Left lung (tissue), 10 donors: ENCODE results near the gene PLIN5. TPM values are rescaled to one million over a fixed set of nuclear protein-coding genes. Genes with fewer than 3 reads are reported as not detected.

Source experiments
- ATAC-seq: fragments of 200-7000 bp; cut with Tn5 transposase; one replicate; pipeline ENCODE4 v1.9.1; 2020; ENCODE audit warnings: moderate library complexity
- DNase-seq, 4 donors: peaks; one replicate each; pipeline ENCODE4 v3.0.0-alpha.2; 2013 to 2020
- H3K27ac ChIP-seq, 2 donors: fragments of 200-600 bp; sonication (generic) in 1 of 2; one replicate each; pipeline versions ENCODE4 v1.5.0 to v1.8.0; 2020 to 2021
- H3K27me3 ChIP-seq, 2 donors: fragments of 200-600 bp; sonication (generic) in 1 of 2; one replicate each; pipeline versions ENCODE4 v1.5.0 to v1.8.0; 2020 to 2021
- H3K36me3 ChIP-seq, 2 donors: fragments of 200-600 bp; sonication (generic) in 1 of 2; one replicate each; pipeline versions ENCODE4 v1.5.0 to v1.8.0; 2020 to 2021
- H3K4me1 ChIP-seq, 2 donors: fragments of 200-600 bp; one replicate each; pipeline ENCODE4 v1.8.0; 2021
- H3K4me3 ChIP-seq, 2 donors: fragments of 200-600 bp; sonication (generic) in 1 of 2; one replicate each; pipeline versions ENCODE4 v1.5.0 to v1.8.0; 2020 to 2021; ENCODE audit warnings: mild to moderate bottlenecking in 1 of 2
- H3K9me3 ChIP-seq, 2 donors: fragments of 200-600 bp; sonication (generic) in 1 of 2; one replicate each; pipeline versions ENCODE4 v1.5.0 to v1.8.0; 2020 to 2021
- intact Hi-C, 2 donors: fragments of 100-400 bp; cut with DNase I; formaldehyde crosslinking; loops; one replicate each; pipeline versions ENCODE4 v1.11.2 to v1.14.2; 2022
- polyA plus RNA-seq, 6 donors: library from polyadenylated mRNA; unstranded; fragments of 120-200 nt; gene quantifications; one replicate each; pipeline ENCODE4 v1.2.1, GENCODE V29; 2013; ENCODE audit not compliant: insufficient read length in 6 of 6
- total RNA-seq, 2 donors: library from RNA; stranded (reverse); fragmentation: NEBNext Ultra II Directional; extraction: Animal tissue kit (Norgen Biotek cat#: 25700); gene quantifications; one replicate each; pipeline ENCODE4 v1.2.1, GENCODE V29; 2021
- TF ChIP-seq, protein P1 (sequence below), 2 donors: fragments of 200-600 bp; sonication (generic) in 1 of 2; IDR thresholded peaks; one replicate each; pipeline versions ENCODE4 v1.5.0 to v1.8.0; 2021; ENCODE audit warnings: antibody characterized with exemption in 2 of 2
- donor health status: DM: no; HTN: yes; CAD: no.
- donor health status: DM: no; HTN: no; CAD: no.

The PLIN5 gene
- total and polyA plus RNA-seq, 8 donors: 1.8 to 15.9 (median 2.4) TPM

GRCh38 chr19:4577020-4577782, 42.2 kb upstream of the PLIN5 start:
- Histone ChIP-seq H3K36me3 (no peaks in the 10 kb centered on the region), H3K27ac (no peak overlapping the region), H3K4me1 (peaks cover 5 to 6% of the 10 kb centered on the region in 2 donors), H3K4me3 (no peak overlapping the region), H3K27me3 (peaks cover 20 to 89% of the 10 kb centered on the region in 2 donors), H3K9me3 (no peaks in the 10 kb centered on the region)
- intact Hi-C loops: no loop called here
- TF ChIP-seq, protein P1, sequence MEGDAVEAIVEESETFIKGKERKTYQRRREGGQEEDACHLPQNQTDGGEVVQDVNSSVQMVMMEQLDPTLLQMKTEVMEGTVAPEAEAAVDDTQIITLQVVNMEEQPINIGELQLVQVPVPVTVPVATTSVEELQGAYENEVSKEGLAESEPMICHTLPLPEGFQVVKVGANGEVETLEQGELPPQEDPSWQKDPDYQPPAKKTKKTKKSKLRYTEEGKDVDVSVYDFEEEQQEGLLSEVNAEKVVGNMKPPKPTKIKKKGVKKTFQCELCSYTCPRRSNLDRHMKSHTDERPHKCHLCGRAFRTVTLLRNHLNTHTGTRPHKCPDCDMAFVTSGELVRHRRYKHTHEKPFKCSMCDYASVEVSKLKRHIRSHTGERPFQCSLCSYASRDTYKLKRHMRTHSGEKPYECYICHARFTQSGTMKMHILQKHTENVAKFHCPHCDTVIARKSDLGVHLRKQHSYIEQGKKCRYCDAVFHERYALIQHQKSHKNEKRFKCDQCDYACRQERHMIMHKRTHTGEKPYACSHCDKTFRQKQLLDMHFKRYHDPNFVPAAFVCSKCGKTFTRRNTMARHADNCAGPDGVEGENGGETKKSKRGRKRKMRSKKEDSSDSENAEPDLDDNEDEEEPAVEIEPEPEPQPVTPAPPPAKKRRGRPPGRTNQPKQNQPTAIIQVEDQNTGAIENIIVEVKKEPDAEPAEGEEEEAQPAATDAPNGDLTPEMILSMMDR (IDR thresholded peaks at IDR 0.05): no peak
- ATAC-seq (no peak), DNase-seq (no peak)

DNA sequence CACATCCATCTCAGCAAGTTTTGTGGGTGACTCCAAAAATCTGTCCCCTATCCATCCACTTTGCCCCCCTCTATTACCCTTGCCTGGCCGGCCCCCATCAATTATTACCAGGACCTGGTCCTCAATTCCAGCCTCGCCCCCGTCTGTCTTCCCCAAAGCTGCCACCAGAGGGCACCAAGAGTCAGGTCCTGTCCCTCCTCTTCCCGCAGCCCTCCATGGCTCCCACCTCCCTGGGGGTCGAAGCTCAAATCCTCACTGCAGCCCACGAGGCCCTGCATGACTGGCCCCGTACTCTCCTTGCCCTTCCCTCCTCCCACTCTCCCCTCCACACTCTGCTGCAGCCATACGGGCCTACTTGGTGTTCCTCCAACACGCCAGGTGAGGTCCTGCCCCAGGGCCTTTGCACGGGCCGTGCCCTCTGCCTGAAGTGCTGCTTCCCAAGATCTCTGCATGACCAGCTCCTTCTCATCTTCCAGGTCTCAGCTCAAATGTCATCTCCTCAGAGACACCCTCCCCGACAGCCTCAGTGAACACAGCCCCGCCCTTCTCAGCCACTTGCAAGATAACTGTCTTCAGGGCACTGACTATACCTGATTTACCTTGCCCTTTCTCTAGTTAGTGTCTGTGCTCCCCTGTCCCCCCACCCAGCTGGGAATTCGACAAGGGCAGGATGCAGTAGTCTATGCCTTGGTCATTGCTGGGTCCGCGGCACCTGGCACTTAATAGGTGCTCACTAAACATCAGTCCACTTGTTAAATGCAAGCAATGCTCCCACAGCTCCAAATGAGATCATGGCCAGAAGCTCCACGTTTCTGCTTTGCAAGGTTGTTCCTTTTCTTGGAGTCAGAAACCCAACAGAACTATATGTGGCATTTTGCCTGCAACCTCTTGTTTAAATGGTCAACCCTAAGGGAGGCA, 41.3 kb upstream of the PLIN5 start:
- peaks cover 14 to 86% of the 10 kb centered on the region in 2 donors for H3K27me3 ChIP-seq
- intact Hi-C loops: no loop called here
- no peaks in the 10 kb centered on the region for H3K36me3 ChIP-seq
- H3K4me1 ChIP-seq: peaks cover 5 to 6% of the 10 kb centered on the region in 2 donors
- H3K4me3 ChIP-seq: no peak overlapping the region
- TF ChIP-seq, protein P1 (IDR thresholded peaks at IDR 0.05): peak; percentile 23 to 81
- peak; percentile 71 for ATAC-seq
- H3K9me3 ChIP-seq: no peaks in the 10 kb centered on the region
- peak in 3 of 4 donors; percentile 37 to 89 (median 63) for DNase-seq
- no peak overlapping the region for H3K27ac ChIP-seq

GRCh38 chr19:4575267-4576015, 40.4 kb upstream of the PLIN5 start:
- ATAC-seq: peak; percentile 59

DNA sequence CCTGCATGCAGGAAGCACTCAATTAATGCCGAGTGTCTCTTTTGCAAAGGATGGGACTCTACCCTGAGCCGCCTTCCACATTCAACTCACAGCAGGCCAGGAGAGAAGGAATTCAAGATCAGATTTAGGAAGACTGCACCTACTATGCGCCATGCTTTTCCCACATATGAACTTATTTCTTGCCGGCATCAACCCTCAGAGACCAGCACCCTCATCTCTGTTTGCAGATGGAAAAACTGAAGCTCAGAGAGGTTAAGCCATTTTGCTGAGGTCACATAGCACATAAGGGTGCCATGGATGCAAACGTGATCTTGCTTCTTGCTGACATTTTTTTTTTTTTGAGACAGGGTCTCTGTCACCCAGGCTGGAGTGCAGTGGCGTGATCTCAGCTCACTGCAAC, 38.7 kb upstream of the PLIN5 start:
- Histone ChIP-seq H3K4me3 (no peak overlapping the region), H3K4me1 (peaks cover 5 to 14% of the 10 kb centered on the region in 2 donors), H3K36me3 (no peaks in the 10 kb centered on the region), H3K27me3 (peaks cover 0 to 60% of the 10 kb centered on the region in 2 donors), H3K27ac (no peak overlapping the region), H3K9me3 (no peaks in the 10 kb centered on the region)
- DNase-seq: no peak
- TF ChIP-seq, protein P1 (IDR thresholded peaks at IDR 0.05): no peak
- intact Hi-C loops: loop anchor here in 1 of 2 donors (5.0 kb wide), 1 partner anchor 64 kb away; the partner anchor contains the start of gene TNFAIP8L1
- no peak for ATAC-seq

More at GRCh38 chr19:4575267-4576015, 40.4 kb upstream of the PLIN5 start:
- peaks cover 5 to 6% of the 10 kb centered on the region in 2 donors for H3K4me1 ChIP-seq
- no peaks in the 10 kb centered on the region for H3K36me3 ChIP-seq
- intact Hi-C loops: no loop called here
- TF ChIP-seq, protein P1 (IDR thresholded peaks at IDR 0.05): no peak
- peak in 2 of 4 donors; percentile 37 to 62 for DNase-seq
- peaks cover 10 to 78% of the 10 kb centered on the region in 2 donors for H3K27me3 ChIP-seq
- H3K27ac ChIP-seq: peak overlapping the region in 1 of 2 donors; percentile 45
- H3K9me3 ChIP-seq: no peaks in the 10 kb centered on the region
- no peak overlapping the region for H3K4me3 ChIP-seq
